Measurements from ENCODE around the gene CLIP4.

- TF ChIP-seq EP300 (IDR thresholded peaks at IDR 0.05; ENCODE audit: borderline replicate concordance in 1 of 2, low read depth in 1 of 2, low read length in 1 of 2) (no peak), MEF2A (IDR thresholded peaks at IDR 0.05; ENCODE audit: borderline replicate concordance, low read depth) (no peak), CTCF (IDR thresholded peaks at IDR 0.05) (no peak), REST (IDR thresholded peaks at IDR 0.05; ENCODE audit: low read depth, low read length) (no peak), CHD2 (IDR thresholded peaks at IDR 0.05; ENCODE audit: low read length, partially characterized antibody) (no peak), POLR2AphosphoS5 (IDR thresholded peaks at IDR 0.05; ENCODE audit: low read depth, low read length) (no peak), MAX (IDR thresholded peaks at IDR 0.05; ENCODE audit: low read depth) (no peak), ELF1 (IDR thresholded peaks at IDR 0.05) (no peak), TAF1 (IDR thresholded peaks at IDR 0.05; ENCODE audit: borderline replicate concordance, low read depth, low read length) (no peak), SMC3 (IDR thresholded peaks at IDR 0.05; ENCODE audit: low read depth, low read length) (no peak), RCOR1 (IDR thresholded peaks at IDR 0.05; ENCODE audit: low read length) (no peak), RAD21 (IDR thresholded peaks at IDR 0.05; ENCODE audit: low read length) (no peak)
These were observed 8.2 kb upstream of the CLIP4 start for GRCh38 chr2:29106980-29107388.

All from SK-N-SH (cell line).